Measurements from ENCODE around the gene TMEM167B.
A peak's percentile ranks its signal among the peaks of the same experiment; 100 is the strongest.

The TMEM167B gene

DNA sequence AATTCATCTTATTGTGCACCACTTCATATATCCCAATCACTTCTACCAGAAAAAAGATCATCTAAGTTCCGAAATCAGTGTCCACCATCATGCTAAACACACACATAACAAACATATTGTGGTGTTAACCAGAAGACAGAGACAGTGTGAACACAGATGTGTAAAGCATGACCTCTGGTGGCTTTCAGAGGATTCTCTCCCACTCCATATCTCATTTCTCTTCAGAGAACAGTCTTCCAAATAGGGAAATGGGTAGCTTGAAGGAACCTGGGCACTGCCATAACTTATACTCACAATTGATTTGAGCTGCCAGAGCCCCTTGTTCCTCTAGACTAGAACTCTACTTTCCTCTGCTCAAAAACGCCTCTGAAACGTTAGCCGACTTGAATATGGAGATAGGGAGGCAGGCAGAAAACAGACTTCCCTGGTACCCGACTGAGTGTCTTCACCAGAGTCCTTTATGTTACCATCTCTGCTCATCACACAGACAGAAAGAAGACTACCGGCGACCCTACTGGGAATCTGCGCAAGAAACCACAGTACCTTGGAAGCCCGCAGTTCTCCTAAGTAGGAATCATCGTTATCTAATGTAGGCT is 21.6 kb downstream of the TMEM167B start:
- TF ChIP-seq CTCF (IDR thresholded peaks at IDR 0.05; ENCODE audit: extremely low read depth, insufficient read depth, missing control alignments), result peak; percentile 40
- DNase-seq (ENCODE audit: low spot score), result no peak
- in situ Hi-C loops (cut with MboI; ENCODE audit: low pct_unique_long_range_greater_than_20kb, low sequenced_read_pairs, unreplicated experiment), result no loop called here

GRCh38 chr1:109112652-109113285 is 22.2 kb downstream of the TMEM167B start:
- peak; percentile 94 for TF ChIP-seq CTCF (IDR thresholded peaks at IDR 0.05; ENCODE audit: extremely low read depth, insufficient read depth, missing control alignments)
- DNase-seq (ENCODE audit: low spot score), result peak; percentile 82
- in situ Hi-C loops (cut with MboI; ENCODE audit: low pct_unique_long_range_greater_than_20kb, low sequenced_read_pairs, unreplicated experiment), result no loop called here

DNA sequence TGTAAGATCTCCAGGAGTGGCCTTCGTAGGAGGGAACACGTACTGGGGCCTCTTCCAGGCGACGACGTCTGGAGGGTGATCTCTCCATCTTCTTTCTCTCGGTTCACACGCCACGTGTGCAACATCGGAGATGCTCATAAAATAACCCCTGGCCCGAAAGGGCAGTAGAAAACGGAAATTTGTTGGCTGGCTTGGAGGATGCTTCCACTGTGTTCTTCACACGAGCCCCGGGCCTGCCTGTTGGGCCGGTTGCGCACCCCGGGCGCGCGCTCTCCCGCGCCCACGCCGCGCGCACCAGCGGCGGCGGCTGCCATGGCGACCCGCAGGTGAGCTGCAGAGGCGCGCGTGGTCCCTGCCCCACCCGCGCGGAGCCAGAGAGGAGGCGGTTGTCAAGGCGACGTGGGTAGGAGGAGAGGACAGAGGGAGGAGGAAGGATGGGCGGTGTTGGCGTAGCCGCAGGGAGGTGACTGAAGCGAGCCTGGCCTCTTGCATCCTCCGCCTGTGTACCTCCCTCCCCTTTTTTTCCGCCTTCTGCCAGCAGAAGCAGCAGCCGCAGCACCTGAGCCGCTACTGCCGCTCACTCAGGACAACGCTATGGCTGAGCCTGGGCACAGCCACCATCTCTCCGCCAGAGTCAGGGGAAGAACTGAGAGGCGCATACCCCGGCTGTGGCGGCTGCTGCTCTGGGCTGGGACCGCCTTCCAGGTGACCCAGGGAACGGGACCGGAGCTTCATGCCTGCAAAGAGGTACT is 23.2 kb downstream of the TMEM167B start, which contains the start of gene ELAPOR1:
Gene ELAPOR1 (plus strand): TSS at position 526 of the 752 bp plus-strand sequence. CDS start 69 bp downstream, at position 595.
- DNase-seq (ENCODE audit: low spot score), result peak; percentile 71
- in situ Hi-C loops (cut with MboI; ENCODE audit: low pct_unique_long_range_greater_than_20kb, low sequenced_read_pairs, unreplicated experiment), result no loop called here
- TF ChIP-seq CTCF (IDR thresholded peaks at IDR 0.05; ENCODE audit: extremely low read depth, insufficient read depth, missing control alignments), result no peak

- in situ Hi-C loops (cut with MboI; ENCODE audit: low pct_unique_long_range_greater_than_20kb, low sequenced_read_pairs, unreplicated experiment), result no loop called here
- DNase-seq (ENCODE audit: low spot score), result no peak
These were observed 23.7 kb downstream of the TMEM167B start for GRCh38 chr1:109114342-109114674.

GRCh38 chr1:109115685-109116084 is 25.1 kb downstream of the TMEM167B start:
- no peak for TF ChIP-seq CTCF (IDR thresholded peaks at IDR 0.05; ENCODE audit: extremely low read depth, insufficient read depth, missing control alignments)
- in situ Hi-C loops (cut with MboI; ENCODE audit: low pct_unique_long_range_greater_than_20kb, low sequenced_read_pairs, unreplicated experiment), result no loop called here
- DNase-seq (ENCODE audit: low spot score), result no peak

More at GRCh38 chr1:109114342-109114674, 23.7 kb downstream of the TMEM167B start:
- TF ChIP-seq CTCF (IDR thresholded peaks at IDR 0.05; ENCODE audit: extremely low read depth, insufficient read depth, missing control alignments), result no peak

DNA sequence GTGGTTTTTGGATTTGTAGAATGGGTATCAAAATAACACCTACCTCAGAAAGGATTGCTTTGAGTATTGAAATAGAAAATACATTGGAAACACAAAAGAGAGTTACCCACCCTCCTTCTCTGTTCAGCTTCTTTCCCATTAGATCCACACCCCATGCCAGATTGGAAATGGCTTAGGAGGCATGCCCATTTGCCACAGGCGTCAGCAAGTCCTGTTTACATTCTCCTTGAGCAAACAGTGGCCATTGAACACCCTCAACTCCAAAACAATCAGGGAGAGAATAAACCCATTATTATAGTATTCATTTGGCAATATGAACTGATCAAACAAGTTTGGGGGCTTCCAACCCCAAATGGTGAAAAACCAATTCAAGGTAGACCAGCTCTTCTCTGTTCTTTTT is 25.7 kb downstream of the TMEM167B start:
- in situ Hi-C loops (cut with MboI; ENCODE audit: low pct_unique_long_range_greater_than_20kb, low sequenced_read_pairs, unreplicated experiment), result no loop called here
- TF ChIP-seq CTCF (IDR thresholded peaks at IDR 0.05; ENCODE audit: extremely low read depth, insufficient read depth, missing control alignments), result no peak
- DNase-seq (ENCODE audit: low spot score), result no peak

Measured in GM13977 (cell line).